Lung (tissue), 12 donors: ENCODE results near the gene INSC. TPM values are rescaled to one million over a fixed set of nuclear protein-coding genes. Genes with fewer than 3 reads are reported as not detected.
A peak's percentile ranks its signal among the peaks of the same experiment; 100 is the strongest.

ENCODE experiments used
- ATAC-seq: fragments of 200-7000 bp; cut with Tn5 transposase; one replicate; pipeline ENCODE4 v1.9.1; 2020; ENCODE audit warnings: moderate number of reproducible peaks; ENCODE audit not compliant: insufficient read depth, low FRiP score
- DNase-seq, 3 donors: peaks; one replicate each; pipeline ENCODE4 v3.0.0-alpha.2; 2013 to 2017
- H3K27ac ChIP-seq, 2 donors: one replicate each; pipeline ENCODE4 v1.5.1; 2013; ENCODE audit warnings: mild to moderate bottlenecking in 2 of 2, moderate library complexity in 2 of 2, control low read depth in 1 of 2, inconsistent platforms in 1 of 2, low read depth in 1 of 2, low read length in 1 of 2
- H3K27me3 ChIP-seq, 3 donors: one replicate each; pipeline ENCODE4 v1.5.1; 2013; ENCODE audit warnings: low read length in 2 of 3; ENCODE audit not compliant: control insufficient read depth in 3 of 3, insufficient read depth in 3 of 3
- H3K36me3 ChIP-seq, 4 donors: one replicate each; pipeline ENCODE4 v1.5.1; 2013; ENCODE audit warnings: low read length in 4 of 4, mild to moderate bottlenecking in 1 of 4, moderate library complexity in 1 of 4; ENCODE audit not compliant: control insufficient read depth in 4 of 4, insufficient read depth in 4 of 4
- H3K4me1 ChIP-seq, 5 donors: one replicate each; pipeline ENCODE4 v1.5.1; 2013; ENCODE audit warnings: low read length in 5 of 5, mild to moderate bottlenecking in 2 of 5, moderate library complexity in 1 of 5; ENCODE audit not compliant: control insufficient read depth in 5 of 5, insufficient read depth in 5 of 5
- H3K4me3 ChIP-seq: one replicate; pipeline ENCODE4 v1.5.1; 2013; ENCODE audit warnings: mild to moderate bottlenecking, control low read depth, moderate library complexity
- H3K9ac ChIP-seq, 2 donors: one replicate each; pipeline ENCODE4 v1.5.1; 2013; ENCODE audit warnings: low read length in 2 of 2, control low read depth in 1 of 2; ENCODE audit not compliant: insufficient read depth in 1 of 2
- H3K9me3 ChIP-seq, 4 donors: one replicate each; pipeline ENCODE4 v1.5.1; 2013; ENCODE audit warnings: low read length in 3 of 4, mild to moderate bottlenecking in 1 of 4, moderate library complexity in 1 of 4; ENCODE audit not compliant: control insufficient read depth in 4 of 4, insufficient read depth in 3 of 4
- WGBS, 2 donors: extraction: QIAGEN DNeasy Blood & Tissue Kit; methylation state at CpG; one replicate each; pipeline ENCODE4 v1.1.7; 2013; 5-methylcytosine and 5-hydroxymethylcytosine counted together
- polyA plus RNA-seq, 2 donors: library from polyadenylated mRNA; stranded (reverse); fragments of 200-250 nt; gene quantifications; one replicate each; pipeline ENCODE4 v1.2.1, GENCODE V29; 2013
- total RNA-seq, 2 donors: library from RNA; depleted of rRNA in 1 of 2; stranded (reverse); fragments of >200 nt in 1 of 2; gene quantifications; one replicate each; pipeline ENCODE4 v1.2.1, GENCODE V29; 2014 to 2021
- TF ChIP-seq, protein P1 (sequence below): IDR thresholded peaks from 2 replicates; pipeline ENCODE4 v1.5.1; 2012; ENCODE audit warnings: mild to moderate bottlenecking; ENCODE audit errors: control extremely low read depth, extremely low read depth
- donor health status: control.
- donor health status: control.
- donor health status: Bipolar disorder and iron deficiency.
- donor health status: healthy.
- donor health status: DM: yes; HTN: yes; CAD: no.

The INSC gene
- total and polyA plus RNA-seq, 4 donors: 0.49 to 0.91 (median 0.73) TPM

DNA sequence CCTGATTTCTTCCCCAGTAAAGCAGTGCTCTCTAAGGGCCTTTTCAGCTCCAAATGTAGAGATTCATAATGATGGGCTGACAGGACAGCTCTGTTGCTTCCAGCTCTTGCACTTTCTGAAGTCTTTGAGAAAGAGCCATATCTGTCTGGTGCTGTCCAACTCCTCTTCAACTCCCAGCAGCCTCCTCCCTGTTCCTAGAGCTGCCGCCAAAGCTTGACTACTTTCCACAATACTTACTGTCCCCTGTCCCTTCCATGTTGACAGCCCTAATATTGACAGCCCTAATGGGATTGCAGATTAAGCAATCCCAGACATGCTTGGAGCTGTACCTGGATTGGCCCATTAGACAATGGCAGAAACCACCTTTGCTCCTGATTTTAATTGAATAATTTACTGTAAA is 29.6 kb downstream of the INSC start:
- no peak for ATAC-seq
- Histone ChIP-seq H3K36me3 (no peaks in the 10 kb centered on the region), H3K9ac (no peak overlapping the region)

DNA sequence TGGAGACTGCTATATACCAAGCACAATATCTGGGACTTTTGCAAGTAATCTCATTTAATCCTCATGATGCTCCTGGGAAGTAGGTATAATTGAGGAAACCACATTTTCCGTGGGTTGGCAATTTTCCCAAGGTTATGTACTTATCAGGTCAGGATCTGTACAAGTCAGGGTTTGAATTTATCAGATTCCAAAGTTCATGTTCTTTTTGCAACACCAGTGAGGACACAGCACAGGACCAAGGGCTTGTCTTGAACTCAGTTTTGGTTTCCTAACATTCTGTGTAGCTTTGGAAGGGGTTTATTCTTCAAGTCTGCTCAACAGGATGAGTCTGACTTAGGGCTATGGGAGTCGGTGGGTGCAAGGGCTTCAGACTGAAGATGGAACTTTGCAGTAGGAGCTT is 30.4 kb downstream of the INSC start:
- 53 to 67% methylated on average over 2 of the region's 2 CpGs for WGBS, 2 donors
- ATAC-seq (no peak), DNase-seq (no peak)
- Histone ChIP-seq H3K9me3 (no peaks in the 10 kb centered on the region), H3K9ac (no peak overlapping the region), H3K27ac (no peak overlapping the region), H3K4me1 (peaks cover 0 to 2% (median 0%) of the 10 kb centered on the region in 5 donors), H3K36me3 (no peaks in the 10 kb centered on the region), H3K4me3 (no peak overlapping the region), H3K27me3 (no peaks in the 10 kb centered on the region)
- TF ChIP-seq, protein P1, sequence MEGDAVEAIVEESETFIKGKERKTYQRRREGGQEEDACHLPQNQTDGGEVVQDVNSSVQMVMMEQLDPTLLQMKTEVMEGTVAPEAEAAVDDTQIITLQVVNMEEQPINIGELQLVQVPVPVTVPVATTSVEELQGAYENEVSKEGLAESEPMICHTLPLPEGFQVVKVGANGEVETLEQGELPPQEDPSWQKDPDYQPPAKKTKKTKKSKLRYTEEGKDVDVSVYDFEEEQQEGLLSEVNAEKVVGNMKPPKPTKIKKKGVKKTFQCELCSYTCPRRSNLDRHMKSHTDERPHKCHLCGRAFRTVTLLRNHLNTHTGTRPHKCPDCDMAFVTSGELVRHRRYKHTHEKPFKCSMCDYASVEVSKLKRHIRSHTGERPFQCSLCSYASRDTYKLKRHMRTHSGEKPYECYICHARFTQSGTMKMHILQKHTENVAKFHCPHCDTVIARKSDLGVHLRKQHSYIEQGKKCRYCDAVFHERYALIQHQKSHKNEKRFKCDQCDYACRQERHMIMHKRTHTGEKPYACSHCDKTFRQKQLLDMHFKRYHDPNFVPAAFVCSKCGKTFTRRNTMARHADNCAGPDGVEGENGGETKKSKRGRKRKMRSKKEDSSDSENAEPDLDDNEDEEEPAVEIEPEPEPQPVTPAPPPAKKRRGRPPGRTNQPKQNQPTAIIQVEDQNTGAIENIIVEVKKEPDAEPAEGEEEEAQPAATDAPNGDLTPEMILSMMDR: no peak

More for the DNA sequence above, 29.6 kb downstream of the INSC start:
- TF ChIP-seq, protein P1: no peak
- 85 to 100% methylated on average over 1 of the region's 1 CpG for WGBS, 2 donors
- Histone ChIP-seq H3K9me3 (no peaks in the 10 kb centered on the region), H3K27ac (no peak overlapping the region), H3K4me3 (no peak overlapping the region), H3K27me3 (no peaks in the 10 kb centered on the region), H3K4me1 (peaks cover 0 to 2% (median 0%) of the 10 kb centered on the region in 5 donors)
- DNase-seq: peak in 1 of 3 donors; percentile 56

DNA sequence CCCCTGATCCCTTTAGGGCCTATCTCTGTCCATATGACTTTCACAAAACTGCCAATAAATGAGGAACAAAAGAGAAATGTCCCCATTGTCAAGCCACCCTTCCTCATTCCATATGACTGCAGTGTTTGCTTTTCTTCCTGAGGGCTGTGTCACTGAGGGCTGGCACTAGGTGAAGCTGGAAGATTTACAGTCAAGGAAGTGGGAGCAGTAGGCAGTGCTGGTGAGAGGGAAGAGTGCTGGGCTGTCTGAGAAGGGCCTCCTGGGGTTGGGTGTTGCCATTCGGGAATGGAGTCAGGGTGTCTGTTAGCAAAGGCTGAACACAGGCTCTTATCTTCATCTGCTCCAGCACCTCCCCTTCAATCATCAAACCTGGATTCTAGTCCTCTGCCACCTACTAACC is 30.9 kb downstream of the INSC start:
- Histone ChIP-seq H3K27me3 (no peaks in the 10 kb centered on the region), H3K4me3 (no peak overlapping the region), H3K27ac (no peak overlapping the region), H3K4me1 (peaks cover 0 to 2% (median 0%) of the 10 kb centered on the region in 5 donors), H3K9me3 (no peaks in the 10 kb centered on the region), H3K36me3 (no peaks in the 10 kb centered on the region), H3K9ac (no peak overlapping the region)
- ATAC-seq: no peak
- TF ChIP-seq, protein P1: no peak
- WGBS, 2 donors: 40 to 47% methylated on average over 1 of the region's 1 CpG
- DNase-seq: no peak
